Adipose tissue (tissue), 3 donors: Measurements from ENCODE around the gene HMGB3. TPM values are rescaled to one million over a fixed set of nuclear protein-coding genes. Genes with fewer than 3 reads are reported as not detected.

ENCODE experiments used
- H3K27ac ChIP-seq: one replicate; pipeline ENCODE4 v1.5.1; 2013; ENCODE audit warnings: low read depth, low read length
- WGBS, 3 donors: extraction: QIAGEN DNeasy Blood & Tissue Kit; methylation state at CpG; one replicate each; pipeline ENCODE4 v1.1.7; 2013; 5-methylcytosine and 5-hydroxymethylcytosine counted together
- polyA plus RNA-seq, 3 donors: library from polyadenylated mRNA; stranded (reverse); fragments of 200-250 nt; gene quantifications; one replicate each; pipeline ENCODE4 v1.2.3, GENCODE V29; 2013
- donor health status: healthy with polysubstance abuse.
- donor health status: Bipolar disorder and iron deficiency.
- donor health status: healthy.

Gene HMGB3
- polyA plus RNA-seq, 3 donors, result 3.0 to 10.0 (median 8.3) TPM

- 53 to 71% (median 58%) methylated on average over 2 of the region's 2 CpGs for WGBS, 3 donors
- H3K27ac ChIP-seq, result no peak overlapping the region
These were observed 36.7 kb downstream of the HMGB3 start for GRCh38 chrX:151019856-151020255.

GRCh38 chrX:151030845-151031244 is 47.7 kb downstream of the HMGB3 start:
- no peak overlapping the region for H3K27ac ChIP-seq

GRCh38 chrX:151031391-151031975 is 48.3 kb downstream of the HMGB3 start:
- WGBS, 3 donors, result 58 to 65% (median 61%) methylated on average over 7 of the region's 7 CpGs
- H3K27ac ChIP-seq, result no peak overlapping the region

- WGBS, 3 donors, result 42 to 60% (median 50%) methylated on average over 2 of the region's 2 CpGs
- no peak overlapping the region for H3K27ac ChIP-seq
These were observed 56.2 kb downstream of the HMGB3 start for GRCh38 chrX:151039351-151039750.

Other genes starting within 250 kb of the HMGB3 start
- gene CD99L2, start 84.7 kb upstream of the HMGB3 start, polyA plus RNA-seq, result 10 to 100 TPM; 16.7 to 46.0 (median 44.1) TPM
- gene GPR50, start 193.2 kb downstream of the HMGB3 start, polyA plus RNA-seq, result under 1 TPM in 1 of 3 donors, not detected in 2; 0.04 TPM